ENCODE results near the gene DGLUCY. TPM values are rescaled to one million over a fixed set of nuclear protein-coding genes. Genes with fewer than 3 reads are reported as not detected.

Gene DGLUCY
- total RNA-seq, 1 experiment from 2014 or later = 67.0 TPM

DNA sequence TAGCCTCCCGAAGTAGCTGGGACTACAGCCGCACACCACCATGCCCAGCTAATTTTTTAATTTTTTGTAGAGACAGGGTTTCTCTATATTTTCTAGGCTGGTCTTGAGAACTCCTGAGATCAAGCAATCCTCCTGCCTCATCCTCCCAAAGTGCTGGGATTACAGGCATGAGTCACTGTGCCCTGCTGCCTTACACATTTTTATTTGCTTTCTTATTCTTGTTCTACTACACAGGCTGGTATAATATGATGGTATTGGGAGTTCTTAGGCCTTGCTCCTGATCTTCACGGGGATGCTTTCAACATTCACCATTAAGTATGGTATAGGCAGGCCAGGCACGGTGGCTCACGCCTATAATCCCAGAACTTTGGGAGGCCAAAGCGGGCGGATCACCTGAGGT, 21.2 kb downstream of the DGLUCY start:
- intact Hi-C loops (cut with micrococcal nuclease) = no loop called here
- ChIA-PET RAD21 (ENCODE audit: low non-redundant PET in 1 of 2, low total read pairs in 2 of 2, uncharacterized antibody in 2 of 2, unreplicated experiment in 2 of 2) (no interaction called here), POLR2A (no interaction called here), CTCF (interaction anchor here (1.0 kb wide), 1 partner anchor 233 kb away, joined by 3 read pairs; no protein-coding TSS in a partner anchor)
- ATAC-seq (no peak), DNase-seq (ENCODE audit: low read depth, low spot score) (no peak)
- H3K79me2 ChIP-seq (ENCODE audit: insufficient read depth, low read length) = peaks cover 21% of the 10 kb centered on the region
- H3K9me2 ChIP-seq (ENCODE audit: insufficient read depth) = no peaks in the 10 kb centered on the region
- no peak overlapping the region for H3K27ac ChIP-seq (ENCODE audit: low read depth, low read length)
- H2AFZ ChIP-seq (ENCODE audit: low read depth, low read length, poor library complexity, severe bottlenecking) = no peak overlapping the region
- no peaks in the 10 kb centered on the region for H3K9me3 ChIP-seq (ENCODE audit: control insufficient read depth in 1 of 2, insufficient read depth in 1 of 2, low read depth in 1 of 2, low read length in 2 of 2)
- no peaks in the 10 kb centered on the region for H3K27me3 ChIP-seq (ENCODE audit: insufficient read depth, low read length)
- H3K9ac ChIP-seq (ENCODE audit: low read length) = no peak overlapping the region
- no peak overlapping the region for H3K4me3 ChIP-seq (replicated peaks in 1 of 2; ENCODE audit: low read depth in 1 of 2, low read length in 2 of 2)
- H3K36me3 ChIP-seq (ENCODE audit: control insufficient read depth in 1 of 2, insufficient read depth in 2 of 2, low read length in 2 of 2) = peaks cover 0 to 9% of the 10 kb centered on the region in 2 experiments; a peak in 3 of 4 replicates
- H3K4me1 ChIP-seq (ENCODE audit: control insufficient read depth in 1 of 2, insufficient read depth in 2 of 2, low read length in 2 of 2) = peaks cover 4 to 20% of the 10 kb centered on the region in 2 experiments; a peak in 3 of 4 replicates
- H3K4me2 ChIP-seq (ENCODE audit: low read length) = no peak overlapping the region
- no peaks in the 10 kb centered on the region for H4K20me1 ChIP-seq (ENCODE audit: insufficient read depth)
- TF ChIP-seq JUND (IDR thresholded peaks at IDR 0.05) (no peak), CBX3 (IDR thresholded peaks at IDR 0.05; ENCODE audit: low read depth) (no peak), EGR1 (IDR thresholded peaks at IDR 0.05; ENCODE audit: low read depth) (no peak), ZFX (IDR thresholded peaks at IDR 0.05) (no peak), SP1 (IDR thresholded peaks at IDR 0.05; ENCODE audit: low read depth) (no peak), EZH2 (IDR thresholded peaks at IDR 0.05) (no peak), YY1 (IDR thresholded peaks at IDR 0.05; ENCODE audit: extremely low read depth, insufficient replicate concordance, low read depth, low read length) (no peak)
- TF ChIP-seq, protein P1, sequence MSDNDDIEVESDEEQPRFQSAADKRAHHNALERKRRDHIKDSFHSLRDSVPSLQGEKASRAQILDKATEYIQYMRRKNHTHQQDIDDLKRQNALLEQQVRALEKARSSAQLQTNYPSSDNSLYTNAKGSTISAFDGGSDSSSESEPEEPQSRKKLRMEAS (IDR thresholded peaks at IDR 0.05) = no peak
- TF ChIP-seq, protein P2, sequence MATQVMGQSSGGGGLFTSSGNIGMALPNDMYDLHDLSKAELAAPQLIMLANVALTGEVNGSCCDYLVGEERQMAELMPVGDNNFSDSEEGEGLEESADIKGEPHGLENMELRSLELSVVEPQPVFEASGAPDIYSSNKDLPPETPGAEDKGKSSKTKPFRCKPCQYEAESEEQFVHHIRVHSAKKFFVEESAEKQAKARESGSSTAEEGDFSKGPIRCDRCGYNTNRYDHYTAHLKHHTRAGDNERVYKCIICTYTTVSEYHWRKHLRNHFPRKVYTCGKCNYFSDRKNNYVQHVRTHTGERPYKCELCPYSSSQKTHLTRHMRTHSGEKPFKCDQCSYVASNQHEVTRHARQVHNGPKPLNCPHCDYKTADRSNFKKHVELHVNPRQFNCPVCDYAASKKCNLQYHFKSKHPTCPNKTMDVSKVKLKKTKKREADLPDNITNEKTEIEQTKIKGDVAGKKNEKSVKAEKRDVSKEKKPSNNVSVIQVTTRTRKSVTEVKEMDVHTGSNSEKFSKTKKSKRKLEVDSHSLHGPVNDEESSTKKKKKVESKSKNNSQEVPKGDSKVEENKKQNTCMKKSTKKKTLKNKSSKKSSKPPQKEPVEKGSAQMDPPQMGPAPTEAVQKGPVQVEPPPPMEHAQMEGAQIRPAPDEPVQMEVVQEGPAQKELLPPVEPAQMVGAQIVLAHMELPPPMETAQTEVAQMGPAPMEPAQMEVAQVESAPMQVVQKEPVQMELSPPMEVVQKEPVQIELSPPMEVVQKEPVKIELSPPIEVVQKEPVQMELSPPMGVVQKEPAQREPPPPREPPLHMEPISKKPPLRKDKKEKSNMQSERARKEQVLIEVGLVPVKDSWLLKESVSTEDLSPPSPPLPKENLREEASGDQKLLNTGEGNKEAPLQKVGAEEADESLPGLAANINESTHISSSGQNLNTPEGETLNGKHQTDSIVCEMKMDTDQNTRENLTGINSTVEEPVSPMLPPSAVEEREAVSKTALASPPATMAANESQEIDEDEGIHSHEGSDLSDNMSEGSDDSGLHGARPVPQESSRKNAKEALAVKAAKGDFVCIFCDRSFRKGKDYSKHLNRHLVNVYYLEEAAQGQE (IDR thresholded peaks at IDR 0.05; ENCODE audit: low read depth) = no peak
- TF ChIP-seq, protein P3, sequence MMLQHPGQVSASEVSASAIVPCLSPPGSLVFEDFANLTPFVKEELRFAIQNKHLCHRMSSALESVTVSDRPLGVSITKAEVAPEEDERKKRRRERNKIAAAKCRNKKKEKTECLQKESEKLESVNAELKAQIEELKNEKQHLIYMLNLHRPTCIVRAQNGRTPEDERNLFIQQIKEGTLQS (IDR thresholded peaks at IDR 0.05) = no peak
- BruUV-seq (replicated peaks) = no TSS peak
